Neuron (in vitro differentiated cells): ENCODE measurements around the gene SYMPK.

ENCODE experiments used
- H2AFZ ChIP-seq: one replicate; pipeline ENCODE4 v1.6.1; 2013; ENCODE audit warnings: low read depth, mild to moderate bottlenecking, inconsistent platforms, low read length, moderate library complexity
- H3K27me3 ChIP-seq: one replicate; pipeline ENCODE4 v1.6.1; 2013; ENCODE audit warnings: low read length; ENCODE audit not compliant: insufficient read depth
- H3K36me3 ChIP-seq: one replicate; pipeline ENCODE4 v1.6.1; 2013; ENCODE audit warnings: low read length; ENCODE audit not compliant: insufficient read depth
- H3K4me1 ChIP-seq: one replicate; pipeline ENCODE4 v1.6.1; 2013; ENCODE audit warnings: low read length; ENCODE audit not compliant: insufficient read depth
- H3K4me3 ChIP-seq: 2 replicates; pipeline ENCODE4 v1.5.1; 2013; ENCODE audit warnings: mild to moderate bottlenecking, low read length, moderate library complexity
- H3K9me3 ChIP-seq: one replicate; pipeline ENCODE4 v1.6.1; 2013; ENCODE audit warnings: low read length

The SYMPK gene

DNA sequence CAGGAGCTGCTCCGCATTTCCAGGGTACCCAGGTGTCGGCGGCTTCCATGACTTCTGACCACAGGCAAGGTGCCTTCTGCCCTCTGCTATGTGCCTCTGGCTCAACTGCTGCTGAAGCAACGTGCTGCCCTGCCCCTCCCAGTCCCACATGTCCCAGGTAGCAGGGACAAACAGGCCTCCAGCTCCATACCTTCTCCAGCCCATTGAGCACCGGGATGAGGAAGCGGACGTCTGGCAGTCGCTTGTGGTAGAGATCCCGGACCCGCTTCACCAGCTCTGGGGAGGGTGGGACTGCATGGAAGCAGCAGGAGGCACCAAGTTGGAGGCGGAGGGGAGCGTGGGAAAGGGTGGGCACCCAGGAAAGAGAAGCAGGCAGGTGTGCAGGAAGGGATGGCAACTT lies 39.8 kb downstream of the SYMPK start:
- Histone ChIP-seq H3K9me3 (no peaks in the 10 kb centered on the region), H3K4me1 (peaks cover under 1% of the 10 kb centered on the region), H2AFZ (no peak overlapping the region), H3K36me3 (peaks cover 69% of the 10 kb centered on the region), H3K27me3 (no peaks in the 10 kb centered on the region), H3K4me3 (no peak overlapping the region)

DNA sequence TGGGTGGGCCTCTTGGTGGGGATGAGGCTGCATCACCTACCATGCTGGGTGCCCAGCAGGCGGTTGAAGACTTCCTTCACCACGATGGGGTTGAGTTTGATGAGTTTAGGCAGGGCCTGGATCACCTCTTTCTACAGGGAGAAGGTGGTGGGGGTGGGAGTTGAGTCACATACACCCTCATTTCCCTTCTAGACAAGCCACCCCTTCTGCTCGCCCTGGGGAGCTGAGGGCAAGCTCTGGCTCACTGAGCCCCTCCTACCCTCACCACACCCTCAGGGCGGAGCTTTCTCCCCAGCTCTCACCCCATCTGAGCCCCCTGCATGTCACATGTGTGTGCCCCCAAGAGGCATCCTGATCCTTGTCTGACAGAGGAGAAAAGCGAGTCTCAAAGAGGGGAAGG lies 40.2 kb downstream of the SYMPK start:
- H3K4me1 ChIP-seq = peaks cover 6% of the 10 kb centered on the region
- no peak overlapping the region for H2AFZ ChIP-seq
- H3K27me3 ChIP-seq = no peaks in the 10 kb centered on the region
- H3K9me3 ChIP-seq = no peaks in the 10 kb centered on the region
- H3K4me3 ChIP-seq = no peak overlapping the region
- peaks cover 68% of the 10 kb centered on the region for H3K36me3 ChIP-seq

DNA sequence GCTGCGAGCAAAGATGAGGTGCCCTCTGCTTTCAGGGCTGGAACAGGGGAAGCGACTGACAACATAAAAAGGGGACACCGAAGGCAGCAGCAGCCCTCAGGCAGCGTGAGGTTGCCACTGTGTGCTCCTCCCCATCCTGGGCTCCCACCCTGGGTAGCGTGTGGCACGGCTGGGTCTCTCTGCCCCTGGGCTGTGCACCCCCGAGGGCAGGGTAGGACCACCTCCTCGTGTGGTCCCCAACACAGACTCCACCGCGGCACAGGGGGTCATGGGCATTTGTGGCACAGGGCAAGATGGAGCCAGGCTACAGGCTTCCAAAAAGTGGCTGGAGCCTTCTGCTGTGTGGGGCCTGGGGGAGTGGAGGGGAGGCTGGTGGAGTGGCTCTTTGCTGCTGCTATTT lies 41.4 kb downstream of the SYMPK start:
- no peaks in the 10 kb centered on the region for H3K27me3 ChIP-seq
- no peaks in the 10 kb centered on the region for H3K9me3 ChIP-seq
- no peak overlapping the region for H2AFZ ChIP-seq
- H3K4me1 ChIP-seq = peaks cover 10% of the 10 kb centered on the region
- H3K36me3 ChIP-seq = peaks cover 65% of the 10 kb centered on the region
- H3K4me3 ChIP-seq = no peak overlapping the region

DNA sequence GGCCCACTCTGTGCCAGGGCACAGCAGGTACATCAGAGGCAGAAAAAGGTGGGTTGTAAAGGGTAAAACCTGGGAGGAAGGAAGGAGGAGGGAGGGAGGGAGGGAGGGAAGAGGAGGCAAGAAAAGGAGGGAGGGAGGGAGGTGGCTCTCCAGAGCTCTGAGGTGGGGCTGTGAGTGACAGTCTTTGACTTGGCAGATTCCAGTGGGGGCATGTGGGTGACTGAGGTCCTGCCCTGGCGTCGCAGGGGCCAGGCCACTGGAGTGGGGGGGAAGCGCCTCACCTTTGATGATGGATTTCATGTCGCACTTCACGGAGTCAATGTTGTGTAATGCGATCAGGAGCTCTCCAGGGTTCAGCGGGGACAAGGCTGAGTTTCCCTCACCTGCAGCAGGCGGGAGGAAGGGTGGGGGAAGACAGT lies 41.8 kb downstream of the SYMPK start:
- Histone ChIP-seq H2AFZ (no peak overlapping the region), H3K4me3 (no peak overlapping the region), H3K4me1 (peaks cover 14% of the 10 kb centered on the region), H3K9me3 (no peaks in the 10 kb centered on the region), H3K27me3 (no peaks in the 10 kb centered on the region), H3K36me3 (peaks cover 61% of the 10 kb centered on the region)

DNA sequence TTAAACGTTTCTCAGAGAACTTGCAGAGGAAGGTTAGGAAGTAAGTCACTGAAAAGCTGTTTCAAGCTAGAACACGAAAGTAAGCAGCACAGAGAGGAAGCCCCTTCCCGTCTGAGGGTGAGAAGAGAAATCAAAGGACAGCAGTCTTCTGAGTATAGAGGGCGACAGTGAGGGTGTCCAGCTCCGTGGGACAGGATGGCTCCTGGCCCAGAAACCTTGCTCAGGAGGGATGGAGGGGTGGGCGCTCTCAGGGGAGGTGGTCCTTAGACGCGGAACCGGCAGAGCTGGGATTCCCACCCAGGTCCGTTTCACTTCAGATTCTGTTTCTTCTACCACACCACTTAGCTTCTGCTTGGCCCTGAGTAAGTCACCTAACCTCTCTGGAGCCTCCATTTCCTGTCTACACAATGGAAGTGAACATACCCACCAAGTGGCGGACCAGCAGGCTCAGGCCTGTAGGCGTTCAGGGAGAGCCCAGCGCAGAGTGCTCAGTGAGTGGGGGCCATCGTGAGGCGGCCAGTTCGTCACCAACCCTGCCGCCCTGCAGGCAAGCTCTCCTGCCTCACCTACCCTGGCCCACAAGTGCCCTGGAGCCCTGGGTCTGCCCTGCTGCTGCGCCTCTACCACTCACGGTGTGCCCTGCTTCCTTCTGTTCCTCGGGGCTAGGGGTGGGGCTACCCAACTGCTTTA lies 42.4 kb downstream of the SYMPK start:
- H3K4me1 ChIP-seq = peaks cover 15% of the 10 kb centered on the region
- no peaks in the 10 kb centered on the region for H3K9me3 ChIP-seq
- H3K4me3 ChIP-seq = no peak overlapping the region
- H3K27me3 ChIP-seq = no peaks in the 10 kb centered on the region
- H2AFZ ChIP-seq = no peak overlapping the region
- peaks cover 55% of the 10 kb centered on the region for H3K36me3 ChIP-seq

DNA sequence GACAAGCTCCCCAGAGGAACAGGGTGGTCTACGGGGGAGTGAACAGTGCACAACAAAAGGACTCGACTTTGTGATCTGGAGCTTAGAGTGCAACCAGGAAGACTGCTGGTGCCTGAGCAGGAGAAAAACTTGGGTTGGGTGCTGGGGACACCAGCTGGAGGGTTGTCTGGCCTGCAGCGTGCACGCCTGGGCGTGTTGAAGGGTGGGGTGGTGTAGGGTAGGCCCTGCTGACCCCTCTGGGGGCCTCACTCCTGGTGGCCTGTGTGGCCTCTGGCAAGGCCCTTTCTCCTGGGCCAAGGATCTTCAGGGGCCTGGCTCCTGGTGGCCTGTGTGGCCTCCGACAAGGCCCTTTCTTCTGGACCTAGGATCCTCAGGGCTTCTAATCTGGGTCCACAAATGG lies 43.2 kb downstream of the SYMPK start:
- no peaks in the 10 kb centered on the region for H3K27me3 ChIP-seq
- H3K4me1 ChIP-seq = peaks cover 15% of the 10 kb centered on the region
- H3K4me3 ChIP-seq = no peak overlapping the region
- no peaks in the 10 kb centered on the region for H3K9me3 ChIP-seq
- peaks cover 48% of the 10 kb centered on the region for H3K36me3 ChIP-seq
- H2AFZ ChIP-seq = no peak overlapping the region

DNA sequence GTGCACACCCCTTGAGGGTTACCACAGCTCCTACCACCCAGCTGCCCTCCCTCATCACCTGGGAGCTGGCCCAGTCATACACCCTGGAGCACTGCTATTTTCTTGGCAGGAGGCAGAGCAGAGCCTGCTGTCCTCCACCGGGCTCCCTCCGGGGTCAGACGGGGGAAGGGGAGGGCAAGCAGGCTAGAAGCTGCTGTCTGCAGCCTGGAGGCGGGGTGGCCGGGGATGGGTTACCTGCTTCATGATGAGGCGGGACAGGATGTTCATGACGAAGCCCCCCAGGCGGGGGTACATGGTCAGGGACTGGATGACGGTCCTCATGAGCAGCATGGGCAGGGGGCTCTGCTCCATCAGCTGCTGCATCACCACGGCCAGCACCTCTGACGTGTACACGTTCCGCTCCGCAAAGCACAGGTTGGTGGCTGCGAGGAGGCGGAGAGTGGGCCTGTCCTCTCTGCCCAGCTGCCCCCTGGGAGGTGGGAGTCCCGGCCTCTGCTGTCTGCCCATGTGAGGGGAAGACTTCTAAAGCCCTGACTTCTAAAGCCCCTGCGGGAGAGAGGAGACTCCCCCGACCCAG lies 45.1 kb downstream of the SYMPK start:
- Histone ChIP-seq H3K4me3 (no peak overlapping the region), H3K36me3 (peaks cover 30% of the 10 kb centered on the region), H2AFZ (no peak overlapping the region), H3K27me3 (no peaks in the 10 kb centered on the region), H3K9me3 (no peaks in the 10 kb centered on the region), H3K4me1 (peaks cover 15% of the 10 kb centered on the region)

DNA sequence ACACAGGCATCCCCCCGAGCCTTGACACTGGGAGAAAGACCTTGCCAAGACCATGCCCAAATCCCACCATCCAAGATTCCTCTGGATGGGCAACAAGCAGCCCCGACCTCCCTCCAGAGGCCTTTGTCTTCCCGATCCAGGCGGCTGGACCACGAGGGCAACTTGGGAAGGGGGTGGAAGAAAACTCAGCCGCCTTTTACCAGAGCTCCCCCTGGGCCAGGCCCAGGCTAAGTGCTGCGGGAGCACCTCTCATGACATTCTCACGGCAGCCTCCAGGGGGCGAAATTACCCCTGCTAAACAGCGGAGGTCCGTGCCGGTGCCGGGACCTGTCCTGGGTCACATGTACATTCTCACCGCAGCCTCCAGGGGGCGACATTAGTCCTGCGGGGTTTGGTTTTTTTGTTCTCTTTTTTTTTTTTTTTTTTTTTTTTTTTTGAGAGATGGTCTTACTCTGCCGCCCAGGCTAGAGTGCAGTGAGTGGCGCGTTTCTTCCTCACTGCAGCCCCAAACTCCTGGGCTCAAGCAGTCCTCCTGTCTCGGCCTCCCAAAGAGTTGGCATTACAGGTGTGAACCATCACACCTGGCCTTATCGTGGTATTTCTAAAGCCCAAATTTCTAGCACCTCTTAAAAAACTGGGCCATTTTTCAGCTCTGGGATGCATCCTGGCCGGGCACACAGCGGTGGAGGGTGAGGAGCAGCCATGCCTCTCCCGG lies 45.8 kb downstream of the SYMPK start:
- peaks cover 15% of the 10 kb centered on the region for H3K4me1 ChIP-seq
- H3K27me3 ChIP-seq = no peaks in the 10 kb centered on the region
- H3K9me3 ChIP-seq = no peaks in the 10 kb centered on the region
- peaks cover 25% of the 10 kb centered on the region for H3K36me3 ChIP-seq
- H3K4me3 ChIP-seq = no peak overlapping the region
- H2AFZ ChIP-seq = no peak overlapping the region

DNA sequence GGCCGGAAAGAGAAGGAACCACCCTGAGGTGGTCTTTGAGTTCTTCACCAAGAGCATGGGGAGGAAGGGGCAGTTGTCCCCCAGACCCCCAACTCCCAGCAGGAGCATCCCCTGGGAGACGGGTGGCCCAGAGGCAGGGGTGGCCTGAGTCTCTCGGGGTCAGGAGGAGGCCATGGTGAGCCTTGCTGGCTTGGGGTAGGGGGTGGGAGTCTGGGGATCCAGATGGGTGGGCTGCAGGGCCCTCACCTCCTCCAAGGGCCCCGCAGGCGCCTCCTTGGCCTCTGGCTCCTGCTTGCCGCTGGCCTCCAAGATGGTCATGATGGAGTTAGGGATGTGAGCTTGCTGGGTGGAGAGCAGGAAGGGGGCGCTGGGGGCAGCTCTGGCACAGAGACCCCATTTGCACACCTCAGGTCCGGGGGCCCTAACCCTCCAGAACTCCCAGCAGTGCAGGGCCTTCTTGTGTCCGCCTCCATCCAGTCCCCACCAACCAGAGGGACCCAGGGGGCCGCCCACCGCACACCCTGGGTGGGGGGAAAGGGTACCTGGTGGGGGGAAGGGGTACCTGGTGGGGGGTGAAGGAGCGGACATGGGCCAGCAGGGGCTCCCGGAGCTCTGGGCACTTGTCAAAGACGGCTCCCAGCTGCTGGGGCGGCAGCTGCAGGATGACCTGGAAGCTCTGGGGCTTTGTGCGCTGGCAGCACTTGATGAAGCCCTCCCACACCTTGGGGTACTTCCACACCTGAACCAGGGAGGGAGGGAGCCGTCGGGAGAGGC lies 46.5 kb downstream of the SYMPK start:
- Histone ChIP-seq H3K36me3 (peaks cover 20% of the 10 kb centered on the region), H2AFZ (no peak overlapping the region), H3K4me1 (peaks cover 15% of the 10 kb centered on the region), H3K9me3 (no peaks in the 10 kb centered on the region), H3K4me3 (peak overlapping the region; percentile 36), H3K27me3 (no peaks in the 10 kb centered on the region)

DNA sequence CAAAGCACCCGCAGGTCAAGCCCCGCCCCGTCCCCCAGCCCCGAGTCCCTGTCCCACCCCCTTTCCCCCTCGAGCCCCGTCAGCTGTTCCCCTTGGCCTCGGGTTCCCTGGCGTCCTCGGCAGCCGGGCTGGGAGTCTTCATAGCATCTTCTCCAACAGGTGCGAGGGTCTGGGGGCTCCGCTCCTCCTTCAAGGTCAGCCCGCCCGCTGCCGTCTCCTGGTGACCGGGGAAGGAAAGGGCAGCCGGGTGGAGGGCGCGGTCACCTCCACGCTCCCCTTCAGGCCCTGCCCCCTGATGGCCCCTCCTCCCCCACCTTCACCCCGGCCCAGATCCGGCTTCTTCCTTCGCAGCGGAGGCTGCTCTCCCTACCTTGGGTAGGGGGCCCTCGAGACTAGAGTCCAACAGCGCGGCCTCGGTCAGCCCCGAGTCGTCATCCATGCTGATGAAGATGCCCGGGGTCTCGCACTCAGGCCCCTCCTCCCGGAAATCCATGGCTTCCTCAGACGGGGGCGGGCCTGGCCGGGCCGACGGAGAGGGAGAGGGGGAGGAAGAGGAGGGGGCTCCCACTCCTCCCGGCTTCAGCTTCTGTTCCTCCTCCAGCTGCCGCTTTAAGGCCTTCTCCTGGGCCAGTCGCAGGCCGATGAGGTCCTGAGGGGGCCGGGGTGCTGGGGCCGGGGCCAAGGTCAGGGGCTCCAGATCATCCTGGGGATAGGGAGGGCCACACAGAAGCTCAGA lies 47.3 kb downstream of the SYMPK start:
- Histone ChIP-seq H3K4me1 (peaks cover 15% of the 10 kb centered on the region), H3K4me3 (peak overlapping the region; percentile 36), H3K9me3 (no peaks in the 10 kb centered on the region), H2AFZ (no peak overlapping the region), H3K36me3 (peaks cover 14% of the 10 kb centered on the region), H3K27me3 (no peaks in the 10 kb centered on the region)

DNA sequence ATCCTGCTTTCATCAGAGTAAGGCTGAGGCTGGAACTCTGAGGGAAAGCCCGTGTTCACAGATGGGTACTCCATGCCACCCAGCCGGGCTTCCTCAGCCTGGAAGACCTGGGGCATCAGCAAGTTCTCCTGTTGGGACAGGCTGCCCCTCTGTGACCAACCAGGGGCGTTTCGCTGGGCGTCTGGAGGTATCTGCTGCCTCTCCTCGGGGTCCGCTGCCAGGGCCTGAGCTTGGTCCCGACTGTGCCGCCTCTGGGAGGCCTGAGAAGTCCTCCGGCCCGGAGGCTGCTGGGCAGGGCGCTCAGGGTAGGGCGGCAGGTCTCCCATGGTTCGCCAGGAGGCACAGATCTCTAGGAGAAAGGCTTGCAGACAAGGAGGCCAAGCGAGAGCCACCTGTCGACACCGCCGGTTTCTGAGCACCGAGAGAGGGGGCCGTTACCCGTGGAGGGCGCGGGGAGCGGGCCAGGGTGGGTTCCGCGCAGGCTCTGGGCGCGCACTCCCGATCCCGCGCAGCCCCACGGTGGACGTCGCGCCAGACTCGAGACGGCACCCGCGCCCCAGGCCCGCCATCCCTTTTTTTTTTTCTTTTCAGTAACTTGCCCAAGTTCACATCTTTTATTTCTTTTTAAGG lies 48.0 kb downstream of the SYMPK start, which contains the start of gene RSPH6A:
Gene RSPH6A, minus strand, starts transcription at position 458 of the 630 bp plus-strand sequence. Its CDS starts 132 bp downstream, at position 326.
- Histone ChIP-seq H3K27me3 (no peaks in the 10 kb centered on the region), H3K4me3 (peak within 1 kb of the TSS; percentile 36), H2AFZ (no peak within 1 kb of the TSS), H3K9me3 (no peaks in the 10 kb centered on the region), H3K4me1 (peaks cover 15% of the 10 kb centered on the region), H3K36me3 (peaks cover 7% of the 10 kb centered on the region)

DNA sequence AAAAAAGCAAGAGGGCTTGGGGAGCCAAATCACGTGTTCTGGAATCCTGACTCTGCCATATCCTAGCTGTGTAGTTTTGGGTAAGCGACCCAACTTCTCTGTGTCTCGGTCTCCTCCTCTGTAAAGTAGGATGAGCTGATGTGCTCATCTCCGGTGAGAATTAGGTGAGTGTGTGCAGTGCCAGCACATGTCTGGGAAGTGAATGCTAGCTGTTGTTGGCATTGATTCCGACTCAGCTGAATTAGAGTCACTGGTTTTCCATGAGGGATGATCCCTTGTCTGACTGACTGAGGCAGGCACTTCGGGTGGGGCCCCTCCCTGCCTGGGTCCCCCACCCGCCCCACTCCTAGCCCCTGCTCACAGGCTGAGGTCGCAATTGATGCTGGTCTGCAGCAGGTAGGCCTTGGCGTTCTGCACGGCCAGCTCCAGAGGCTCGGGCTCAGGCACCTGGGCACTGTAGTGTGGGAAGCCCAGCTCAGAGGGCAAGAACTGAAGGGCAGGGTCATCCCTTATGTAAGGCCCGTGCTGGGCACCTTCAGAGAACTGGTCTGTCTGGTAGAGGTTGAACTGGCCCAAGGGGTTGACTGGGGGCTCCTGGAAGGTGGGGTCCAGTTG lies 48.7 kb downstream of the SYMPK start:
- Histone ChIP-seq H2AFZ (no peak overlapping the region), H3K36me3 (peaks cover 2% of the 10 kb centered on the region), H3K4me3 (no peak overlapping the region), H3K9me3 (no peaks in the 10 kb centered on the region), H3K4me1 (peaks cover 20% of the 10 kb centered on the region), H3K27me3 (no peaks in the 10 kb centered on the region)
